HCT116 (cell line): ENCODE measurements around the gene PKDCC. TPM values are rescaled to one million over a fixed set of nuclear protein-coding genes. Genes with fewer than 3 reads are reported as not detected.

Experiments used
- ATAC-seq: fragments of 200-7000 bp; cut with Tn5 transposase; 2 replicates; pipeline ENCODE4 v1.9.1; 2020; ENCODE audit warnings: mild to moderate bottlenecking, moderate library complexity
- BruUV-seq: library from RNA; stranded (reverse); fragments of 400-500 nt; replicated peaks from 2 replicates; lab custom pipeline; 2021; lab: Mats Ljungman, UMichigan
- CTCF ChIA-PET: fragments of 300-600 bp; sonication (Branson Sonifier 250); formaldehyde crosslinking; loops from one replicate; lab custom pipeline; 2021; ENCODE audit warnings: antibody characterized with exemption; lab: Charles Lee
- POLR2A ChIA-PET: fragments of 300-600, 350-600 bp; sonication (Branson Sonifier 250); formaldehyde crosslinking; loops from one replicate; lab custom pipeline; 2021; ENCODE audit warnings: antibody characterized with exemption; lab: Charles Lee
- RAD21 ChIA-PET, 2 experiments: fragments of 300-600 bp; sonication (Branson Sonifier 250); formaldehyde crosslinking; loops; one replicate each; lab custom pipeline; 2023; ENCODE audit warnings: low total read pairs in 2 of 2; ENCODE audit not compliant: uncharacterized antibody in 2 of 2, unreplicated experiment in 2 of 2, low non-redundant PET in 1 of 2; lab: Charles Lee
- DNase-seq: peaks from one replicate; pipeline ENCODE4 v3.0.0-alpha.2; 2010; ENCODE audit warnings: low read depth, low spot score
- H2AFZ ChIP-seq: fragments of 200-600 bp; shearing (Covaris generic), sonication (generic); 2 replicates; pipeline ENCODE4 v1.6.1; 2017; ENCODE audit warnings: low read depth, mixed run types, mixed read lengths, antibody characterized with exemption, low read length; ENCODE audit not compliant: poor library complexity, severe bottlenecking
- H3K27ac ChIP-seq: 2 replicates; pipeline ENCODE4 v1.5.1; 2012; ENCODE audit warnings: low read depth, low read length
- H3K27me3 ChIP-seq: fragments of 200-600 bp; sonication (generic); 2 replicates; pipeline ENCODE4 v1.6.1; 2016; ENCODE audit warnings: mixed run types, low read length, mixed read lengths; ENCODE audit not compliant: insufficient read depth
- H3K36me3 ChIP-seq, 2 experiments: fragments of 200-500 bp in 1 of 2; fragments of 200-600 bp in 1 of 2; sonication (Bioruptor generic) in 1 of 2; sonication (generic) in 1 of 2; 2 replicates each; pipeline versions ENCODE4 v1.5.1 to v1.6.1; 2014 to 2016; ENCODE audit warnings: low read length in 2 of 2, inconsistent platforms in 1 of 2, mixed read lengths in 1 of 2, mixed run types in 1 of 2; ENCODE audit not compliant: insufficient read depth in 2 of 2, control insufficient read depth in 1 of 2
- H3K4me1 ChIP-seq, 2 experiments: fragments of 200-600 bp in 1 of 2; sonication (generic) in 1 of 2; 2 replicates each; pipeline versions ENCODE4 v1.5.1 to v1.6.1; 2012 to 2017; ENCODE audit warnings: low read length in 2 of 2, inconsistent platforms in 1 of 2, mild to moderate bottlenecking in 1 of 2, mixed read lengths in 1 of 2, mixed run types in 1 of 2, moderate library complexity in 1 of 2; ENCODE audit not compliant: insufficient read depth in 2 of 2, control insufficient read depth in 1 of 2
- H3K4me2 ChIP-seq: fragments of 200-600 bp; sonication (generic); 2 replicates; pipeline ENCODE4 v1.6.1; 2017; ENCODE audit warnings: mixed run types, low read length, mixed read lengths
- H3K4me3 ChIP-seq, 2 experiments: fragments of 200-600 bp in 1 of 2; sonication (generic) in 1 of 2; replicated peaks in 1 of 2; 2 replicates each; pipeline ENCODE4 v1.5.1; 2011 to 2016; ENCODE audit warnings: low read length in 2 of 2, control low read depth in 1 of 2, low read depth in 1 of 2, mild to moderate bottlenecking in 1 of 2, mixed read lengths in 1 of 2, mixed run types in 1 of 2
- H3K79me2 ChIP-seq: fragments of 200-600 bp; sonication (generic); 2 replicates; pipeline ENCODE4 v1.6.1; 2017; ENCODE audit warnings: mild to moderate bottlenecking, mixed run types, low read length, moderate library complexity, mixed read lengths; ENCODE audit not compliant: insufficient read depth
- H3K9ac ChIP-seq: fragments of 200-600 bp; sonication (generic); 2 replicates; pipeline ENCODE4 v1.6.1; 2016; ENCODE audit warnings: low read length, mixed read lengths
- H3K9me2 ChIP-seq: fragments of 200-600 bp; sonication (generic), shearing (Covaris generic); 2 replicates; pipeline ENCODE4 v1.6.1; 2017; ENCODE audit warnings: mixed run types, mild to moderate bottlenecking, moderate library complexity; ENCODE audit not compliant: insufficient read depth
- H3K9me3 ChIP-seq, 2 experiments: fragments of 200-500 bp in 1 of 2; fragments of 200-600 bp in 1 of 2; sonication (Bioruptor generic) in 1 of 2; sonication (generic) in 1 of 2; 2 replicates each; pipeline ENCODE4 v1.6.1; 2014 to 2017; ENCODE audit warnings: low read length in 2 of 2, mixed read lengths in 2 of 2, inconsistent platforms in 1 of 2, low read depth in 1 of 2, mild to moderate bottlenecking in 1 of 2, mixed run types in 1 of 2, moderate library complexity in 1 of 2; ENCODE audit not compliant: control insufficient read depth in 1 of 2, insufficient read depth in 1 of 2
- H4K20me1 ChIP-seq: fragments of 200-600 bp; sonication (generic), shearing (Covaris generic); 2 replicates; pipeline ENCODE4 v1.6.1; 2017; ENCODE audit warnings: mixed run types, mild to moderate bottlenecking, moderate library complexity; ENCODE audit not compliant: insufficient read depth
- CBX3 ChIP-seq: IDR thresholded peaks from 2 replicates; pipeline ENCODE4 v1.6.1; 2012; ENCODE audit warnings: low read depth
- ELF1 ChIP-seq: IDR thresholded peaks from 2 replicates; pipeline ENCODE4 v1.6.1; 2012; ENCODE audit warnings: low read depth, borderline replicate concordance
- JUND ChIP-seq: IDR thresholded peaks from 2 replicates; pipeline ENCODE4 v1.6.1; 2012
- POLR2AphosphoS5 ChIP-seq: IDR thresholded peaks from 2 replicates; pipeline ENCODE4 v1.6.1; 2011; ENCODE audit warnings: mild to moderate bottlenecking, low read depth, low read length, moderate library complexity
- SP1 ChIP-seq: IDR thresholded peaks from 2 replicates; pipeline ENCODE4 v1.6.1; 2012; ENCODE audit warnings: low read depth
- intact Hi-C: fragments of 100-400 bp; cut with micrococcal nuclease; formaldehyde crosslinking; loops from 2 replicates; pipeline ENCODE4 v1.10.0; 2022
- total RNA-seq: library from RNA; stranded (reverse); gene quantifications from one replicate; pipeline ENCODE4 v1.2.1, GENCODE V29; 2021; ENCODE audit not compliant: unreplicated experiment

Gene PKDCC
- total RNA-seq, 1 experiment from 2014 or later = 0.84 TPM

DNA sequence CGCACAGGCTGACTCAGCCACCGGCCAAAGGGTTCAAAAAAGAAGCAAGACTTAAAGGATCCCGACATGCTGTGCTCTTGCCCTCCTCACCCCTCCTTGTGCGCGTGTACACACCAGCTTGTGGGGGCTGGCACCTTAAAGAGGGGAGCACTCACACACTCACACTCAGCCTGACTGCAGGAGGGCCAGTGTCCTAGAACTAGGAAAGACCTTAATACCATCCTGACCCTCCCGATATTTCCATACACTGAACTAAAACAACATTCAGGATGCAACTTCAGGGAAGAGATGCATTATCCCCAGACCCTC is 5.6 kb downstream of the PKDCC start:
- H3K27me3 ChIP-seq = no peaks in the 10 kb centered on the region
- H3K4me3 ChIP-seq = no peak overlapping the region
- H4K20me1 ChIP-seq = no peaks in the 10 kb centered on the region
- no peaks in the 10 kb centered on the region for H3K9me3 ChIP-seq
- H3K4me1 ChIP-seq = peaks cover 0 to 19% of the 10 kb centered on the region in 2 experiments; a peak in 1 of 4 replicates
- POLR2A ChIA-PET = no interaction called here
- TF ChIP-seq CBX3 = no peak
- no peak for TF ChIP-seq POLR2AphosphoS5
- TF ChIP-seq JUND = no peak
- TF ChIP-seq SP1 = no peak
- no peak for TF ChIP-seq ELF1
- no peaks in the 10 kb centered on the region for H3K36me3 ChIP-seq
- H3K9ac ChIP-seq = no peak overlapping the region
- no peaks in the 10 kb centered on the region for H3K9me2 ChIP-seq
- intact Hi-C loops = no loop called here
- no peak overlapping the region for H3K27ac ChIP-seq
- CTCF ChIA-PET = interaction anchor here (4.6 kb wide), 1 partner anchor 184 kb away, joined by 31 read pairs; no protein-coding TSS in a partner anchor
- H2AFZ ChIP-seq = no peak overlapping the region
- RAD21 ChIA-PET = no interaction called here
- ATAC-seq (no peak), DNase-seq (no peak)
- no TSS peak for BruUV-seq
- H3K4me2 ChIP-seq = no peak overlapping the region
- no peaks in the 10 kb centered on the region for H3K79me2 ChIP-seq

DNA sequence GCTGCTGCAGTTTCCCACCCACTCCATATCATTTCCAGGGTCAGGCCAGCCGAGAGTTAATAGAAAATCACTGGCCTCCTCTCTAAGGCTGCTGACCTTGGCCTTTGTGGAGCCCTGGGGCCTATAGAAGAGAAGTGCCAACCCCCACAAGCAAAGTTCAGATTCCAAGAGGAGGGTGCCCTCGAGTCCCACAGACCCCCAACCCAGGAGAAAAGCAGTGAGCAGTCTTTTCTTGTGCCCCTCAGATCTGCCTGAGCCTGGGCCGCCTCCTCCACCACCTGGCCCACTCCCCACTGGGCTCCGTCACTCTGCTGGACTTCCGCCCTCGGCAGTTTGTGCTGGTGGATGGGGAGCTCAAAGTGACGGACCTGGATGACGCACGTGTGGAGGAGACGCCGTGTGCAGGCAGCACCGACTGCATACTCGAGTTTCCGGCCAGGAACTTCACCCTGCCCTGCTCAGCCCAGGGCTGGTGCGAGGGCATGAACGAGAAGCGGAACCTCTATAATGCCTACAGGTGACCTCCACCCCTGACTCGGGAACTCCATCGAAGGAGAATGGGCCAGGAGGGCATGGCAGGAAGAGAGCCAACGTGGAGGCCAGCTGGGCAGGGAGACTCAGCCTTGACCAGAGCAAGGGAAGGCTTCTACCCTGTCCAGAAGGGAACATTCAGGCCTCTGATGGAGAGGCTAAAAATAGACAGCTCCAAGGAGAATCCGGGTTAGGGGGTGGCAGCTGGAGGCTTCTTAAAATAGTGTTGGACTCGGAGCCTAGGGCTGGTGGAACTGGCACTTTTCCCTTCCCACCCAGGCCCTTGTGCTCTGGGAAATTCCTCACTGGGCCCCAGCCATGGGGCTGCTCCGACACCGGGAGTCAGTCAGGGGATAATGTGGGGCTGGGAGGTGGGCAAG is 6.2 kb downstream of the PKDCC start:
- no peak for TF ChIP-seq SP1
- no peak for TF ChIP-seq POLR2AphosphoS5
- no peak for TF ChIP-seq CBX3
- H3K36me3 ChIP-seq = no peaks in the 10 kb centered on the region
- H3K9me2 ChIP-seq = no peaks in the 10 kb centered on the region
- H2AFZ ChIP-seq = no peak overlapping the region
- ATAC-seq (0 out of 2 replicates have a peak, but pooled peaks have one; percentile 4), DNase-seq (no peak)
- peaks cover 0 to 19% of the 10 kb centered on the region in 2 experiments; a peak in 1 of 4 replicates for H3K4me1 ChIP-seq
- no TSS peak for BruUV-seq
- ChIA-PET POLR2A (no interaction called here), RAD21 (no interaction called here), CTCF (interaction anchor here (1.0 to 4.6 kb wide), 5 partner anchors 8 to 184 kb away, joined by 3 to 31 read pairs (median 4); no protein-coding TSS in a partner anchor)
- no peaks in the 10 kb centered on the region for H3K79me2 ChIP-seq
- no peak overlapping the region for H3K4me3 ChIP-seq
- no peak overlapping the region for H3K9ac ChIP-seq
- H3K9me3 ChIP-seq = no peaks in the 10 kb centered on the region
- intact Hi-C loops = no loop called here
- no peak overlapping the region for H3K27ac ChIP-seq
- no peaks in the 10 kb centered on the region for H4K20me1 ChIP-seq
- no peak overlapping the region for H3K4me2 ChIP-seq
- H3K27me3 ChIP-seq = no peaks in the 10 kb centered on the region
